Endodermal cell (in vitro differentiated cells): ENCODE data around the gene RNF169. TPM values are rescaled to one million over a fixed set of nuclear protein-coding genes. Genes with fewer than 3 reads are reported as not detected.
A peak's percentile ranks its signal among the peaks of the same experiment; 100 is the strongest.

Experiments used
- DNase-seq: peaks from one replicate; pipeline ENCODE4 v3.0.0-alpha.2; 2017
- H3K27ac ChIP-seq: 2 replicates; pipeline ENCODE4 v1.5.1; 2013; ENCODE audit warnings: mild to moderate bottlenecking, low read depth, low read length, moderate library complexity
- H3K27me3 ChIP-seq: 2 replicates; pipeline ENCODE4 v1.6.1; 2013; ENCODE audit warnings: mild to moderate bottlenecking, low read length, moderate library complexity; ENCODE audit not compliant: insufficient read depth, control insufficient read depth, poor library complexity, severe bottlenecking
- H3K36me3 ChIP-seq: 2 replicates; pipeline ENCODE4 v1.7.0; 2013; ENCODE audit warnings: mild to moderate bottlenecking, low read length, moderate library complexity; ENCODE audit not compliant: control insufficient read depth, insufficient read depth
- H3K4me1 ChIP-seq: one replicate; pipeline ENCODE4 v1.7.0; 2013; ENCODE audit warnings: low read length; ENCODE audit not compliant: control insufficient read depth, insufficient read depth
- H3K4me3 ChIP-seq: 2 replicates; pipeline ENCODE4 v1.5.1; 2013; ENCODE audit warnings: mild to moderate bottlenecking, low read length, moderate library complexity
- H3K9ac ChIP-seq: 2 replicates; pipeline ENCODE4 v1.6.1; 2013; ENCODE audit warnings: mild to moderate bottlenecking, low read length, moderate library complexity; ENCODE audit not compliant: poor library complexity, severe bottlenecking; ENCODE audit errors: extremely low read depth
- H3K9me3 ChIP-seq: 2 replicates; pipeline ENCODE4 v1.6.1; 2013; ENCODE audit warnings: mild to moderate bottlenecking, low read length, moderate library complexity; ENCODE audit not compliant: control insufficient read depth
- H3K27ac Mint-ChIP-seq: 2 replicates; pipeline ENCODE4 v1.8.0; 2020; ENCODE audit warnings: mixed read lengths
- H3K27me3 Mint-ChIP-seq: 2 replicates; pipeline ENCODE4 v1.8.0; 2021; ENCODE audit warnings: mild to moderate bottlenecking, mixed read lengths; ENCODE audit not compliant: insufficient read depth
- H3K36me3 Mint-ChIP-seq: 2 replicates; pipeline ENCODE4 v1.8.0; 2020; ENCODE audit warnings: low read depth, mixed read lengths
- H3K4me1 Mint-ChIP-seq: 2 replicates; pipeline ENCODE4 v1.8.0; 2020; ENCODE audit warnings: mixed read lengths
- H3K4me3 Mint-ChIP-seq: 2 replicates; pipeline ENCODE4 v1.8.0; 2020; ENCODE audit warnings: mild to moderate bottlenecking, moderate library complexity, mixed read lengths
- H3K9me3 Mint-ChIP-seq: 2 replicates; pipeline ENCODE4 v1.8.0; 2020; ENCODE audit warnings: mild to moderate bottlenecking, mixed read lengths
- WGBS, 2 experiments: methylation state at CpG; one replicate each; pipeline versions ENCODE4 v1.1.5 to v1.1.7; 2013; ENCODE audit warnings: missing lambda C conversion rate in 2 of 2, mixed read lengths in 1 of 2; ENCODE audit not compliant: insufficient coverage in 1 of 2, insufficient read length in 1 of 2; 5-methylcytosine and 5-hydroxymethylcytosine counted together
- total RNA-seq, 2 donors: library from RNA; stranded (reverse); fragmentation: NEBNext Ultra II Directional in 1 of 2; extraction: Animal tissue kit (Norgen Biotek cat#: 25700) in 1 of 2; gene quantifications; 2 replicates in 1 of 2; 3 replicates in 1 of 2; pipeline ENCODE4 v1.2.1, GENCODE V29; 2021
- TF ChIP-seq, protein P1 (sequence below): fragments of 200-600 bp; sonication (generic); conservative IDR thresholded peaks from 2 replicates; pipeline ENCODE4 v1.5.0; 2021; ENCODE audit warnings: antibody characterized with exemption, mild to moderate bottlenecking

The RNF169 gene
- total RNA-seq, 2 donors from 2014 or later, result 18.3 to 23.6 TPM

DNA sequence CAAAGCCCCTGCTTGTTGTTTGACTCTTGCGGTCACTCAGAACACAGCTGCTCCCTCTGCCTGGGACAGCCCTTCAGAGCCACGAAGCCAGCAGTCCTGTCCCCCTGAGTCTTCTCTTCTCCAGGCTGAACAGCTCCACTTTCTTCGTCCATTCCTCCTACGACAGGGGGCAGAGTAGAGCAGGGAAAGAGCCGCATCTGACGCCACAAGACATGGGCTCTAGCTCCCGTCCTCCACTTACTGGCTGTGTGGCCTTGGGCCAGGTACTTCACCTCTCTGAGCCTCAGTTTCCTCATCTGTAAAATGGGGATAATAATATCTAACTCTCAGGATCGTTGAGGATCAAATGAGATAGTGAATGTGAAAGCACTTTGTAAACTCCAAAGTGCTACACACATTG, 47.3 kb upstream of the RNF169 start:
- Histone ChIP-seq H3K9ac (no peak overlapping the region), H3K4me1 (no peaks in the 10 kb centered on the region), H3K27me3 (no peaks in the 10 kb centered on the region), H3K27ac (no peak overlapping the region), H3K4me3 (no peak overlapping the region), H3K36me3 (no peaks in the 10 kb centered on the region), H3K9me3 (no peaks in the 10 kb centered on the region)
- Mint-ChIP-seq H3K36me3 (no peaks in the 10 kb centered on the region), H3K27ac (no peak overlapping the region), H3K4me3 (no peak overlapping the region), H3K4me1 (peaks cover 6% of the 10 kb centered on the region), H3K27me3 (peaks cover 3% of the 10 kb centered on the region), H3K9me3 (no peaks in the 10 kb centered on the region)
- DNase-seq, result peak; percentile 82
- TF ChIP-seq, protein P1, sequence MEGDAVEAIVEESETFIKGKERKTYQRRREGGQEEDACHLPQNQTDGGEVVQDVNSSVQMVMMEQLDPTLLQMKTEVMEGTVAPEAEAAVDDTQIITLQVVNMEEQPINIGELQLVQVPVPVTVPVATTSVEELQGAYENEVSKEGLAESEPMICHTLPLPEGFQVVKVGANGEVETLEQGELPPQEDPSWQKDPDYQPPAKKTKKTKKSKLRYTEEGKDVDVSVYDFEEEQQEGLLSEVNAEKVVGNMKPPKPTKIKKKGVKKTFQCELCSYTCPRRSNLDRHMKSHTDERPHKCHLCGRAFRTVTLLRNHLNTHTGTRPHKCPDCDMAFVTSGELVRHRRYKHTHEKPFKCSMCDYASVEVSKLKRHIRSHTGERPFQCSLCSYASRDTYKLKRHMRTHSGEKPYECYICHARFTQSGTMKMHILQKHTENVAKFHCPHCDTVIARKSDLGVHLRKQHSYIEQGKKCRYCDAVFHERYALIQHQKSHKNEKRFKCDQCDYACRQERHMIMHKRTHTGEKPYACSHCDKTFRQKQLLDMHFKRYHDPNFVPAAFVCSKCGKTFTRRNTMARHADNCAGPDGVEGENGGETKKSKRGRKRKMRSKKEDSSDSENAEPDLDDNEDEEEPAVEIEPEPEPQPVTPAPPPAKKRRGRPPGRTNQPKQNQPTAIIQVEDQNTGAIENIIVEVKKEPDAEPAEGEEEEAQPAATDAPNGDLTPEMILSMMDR, result peak; percentile 57
- WGBS, 2 experiments, result 75 to 79% methylated on average over 5 to 8 of the region's 8 CpGs

DNA sequence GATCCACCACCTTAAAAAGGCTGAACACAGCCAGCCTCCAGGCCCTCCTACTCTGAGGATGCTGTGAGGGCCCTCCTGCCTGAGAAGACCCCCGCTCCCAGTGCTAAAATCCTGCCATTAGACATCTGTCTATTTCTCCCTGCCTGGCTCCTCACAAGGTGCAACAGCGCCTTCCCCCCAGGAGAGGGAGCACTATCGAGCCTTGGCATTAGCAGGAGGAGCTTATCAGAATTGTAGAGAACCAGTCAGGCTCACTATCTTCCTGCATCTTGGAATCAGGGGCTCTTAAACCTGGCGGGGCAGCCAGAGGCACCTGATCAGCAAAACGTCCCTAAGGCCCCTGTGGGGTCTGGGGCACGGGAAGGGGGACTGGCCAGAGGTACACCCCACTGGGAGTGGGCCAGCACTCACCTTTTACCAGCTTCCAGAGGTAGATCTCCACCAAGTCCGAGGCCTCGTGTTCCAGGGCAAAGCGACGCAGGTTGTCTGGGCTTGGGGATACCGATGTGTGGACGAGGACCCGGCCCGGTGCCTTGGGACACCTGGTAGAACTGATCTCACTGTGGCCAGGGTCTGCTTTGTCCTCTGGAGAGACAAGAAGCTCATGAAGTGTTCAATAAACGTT, 46.2 kb upstream of the RNF169 start:
- H3K27ac Mint-ChIP-seq, result no peak overlapping the region
- H3K27me3 Mint-ChIP-seq, result no peaks in the 10 kb centered on the region
- H3K4me3 ChIP-seq, result no peak overlapping the region
- no peaks in the 10 kb centered on the region for H3K27me3 ChIP-seq
- no peaks in the 10 kb centered on the region for H3K4me1 Mint-ChIP-seq
- DNase-seq, result peak; percentile 93
- H3K27ac ChIP-seq, result no peak overlapping the region
- no peak overlapping the region for H3K4me3 Mint-ChIP-seq
- H3K36me3 ChIP-seq, result no peaks in the 10 kb centered on the region
- H3K9me3 Mint-ChIP-seq, result no peaks in the 10 kb centered on the region
- no peak overlapping the region for H3K9ac ChIP-seq
- TF ChIP-seq, protein P1, result peak; percentile 94
- H3K36me3 Mint-ChIP-seq, result no peaks in the 10 kb centered on the region
- no peaks in the 10 kb centered on the region for H3K4me1 ChIP-seq
- WGBS, 2 experiments, result 56 to 61% methylated on average over 15 of the region's 15 CpGs
- H3K9me3 ChIP-seq, result no peaks in the 10 kb centered on the region

DNA sequence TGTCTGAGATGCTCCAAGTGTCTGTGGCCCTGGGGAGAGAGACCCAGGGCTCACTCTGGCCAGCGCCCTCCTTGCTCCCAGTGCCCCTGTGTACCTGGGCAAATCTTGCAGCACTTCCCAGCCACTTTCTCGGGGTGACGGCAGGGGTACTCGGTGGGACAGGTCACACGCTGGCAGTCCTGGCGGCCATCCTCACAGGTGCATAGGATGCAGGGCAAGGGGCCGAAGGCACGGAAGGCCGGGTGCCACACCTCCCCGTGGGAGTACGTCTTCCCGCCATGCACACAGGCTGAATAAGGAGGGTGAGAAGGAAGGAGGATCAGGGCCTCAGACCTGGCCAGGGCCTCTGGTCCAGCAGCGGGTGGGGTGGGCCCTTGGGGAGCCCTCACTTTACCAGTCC, 45.4 kb upstream of the RNF169 start:
- H3K9ac ChIP-seq, result no peak overlapping the region
- no peaks in the 10 kb centered on the region for H3K9me3 ChIP-seq
- no peak overlapping the region for H3K4me3 Mint-ChIP-seq
- no peaks in the 10 kb centered on the region for H3K27me3 ChIP-seq
- no peaks in the 10 kb centered on the region for H3K36me3 Mint-ChIP-seq
- H3K9me3 Mint-ChIP-seq, result no peaks in the 10 kb centered on the region
- no peak overlapping the region for H3K27ac Mint-ChIP-seq
- H3K27me3 Mint-ChIP-seq, result no peaks in the 10 kb centered on the region
- H3K4me1 Mint-ChIP-seq, result no peaks in the 10 kb centered on the region
- TF ChIP-seq, protein P1, result no peak
- H3K36me3 ChIP-seq, result no peaks in the 10 kb centered on the region
- 92 to 94% methylated on average over 12 to 13 of the region's 13 CpGs for WGBS, 2 experiments
- no peak overlapping the region for H3K4me3 ChIP-seq
- no peaks in the 10 kb centered on the region for H3K4me1 ChIP-seq
- no peak overlapping the region for H3K27ac ChIP-seq
- no peak for DNase-seq
